ENCODE data around the gene CCDC78.
"Not testable (repeated sequence)": the region's sequence is repeated elsewhere in the genome, so short reads cannot be mapped to it uniquely, and the experiment has no call there.

CCDC78 gene

GRCh38 chr16:760545-761343 lies 34.5 kb upstream of the CCDC78 start, which contains the start of gene MSLN:
Gene MSLN (plus strand): TSS chr16:760734. CDS start chr16:762681, 1,947 bp downstream.
- no peak for DNase-seq

- no peak for DNase-seq
Observed at GRCh38 chr16:760065-760464, 33.8 kb upstream of the CCDC78 start.

GRCh38 chr16:759110-759910 lies 33.1 kb upstream of the CCDC78 start:
- DNase-seq, result no peak

- DNase-seq, result no peak
Observed at GRCh38 chr16:756428-756827, 30.2 kb upstream of the CCDC78 start.

- no peak for DNase-seq
Observed at GRCh38 chr16:754656-755055, 28.4 kb upstream of the CCDC78 start.

- DNase-seq, result not testable (repeated sequence)
Observed at GRCh38 chr16:754121-754607, 27.9 kb upstream of the CCDC78 start.

GRCh38 chr16:752007-752312 lies 25.7 kb upstream of the CCDC78 start:
- no peak for DNase-seq

- no peak for DNase-seq
Observed at GRCh38 chr16:751152-752006, 25.1 kb upstream of the CCDC78 start.

GRCh38 chr16:750485-750884 lies 24.2 kb upstream of the CCDC78 start:
- DNase-seq, result no peak

- DNase-seq, result no peak
Observed at GRCh38 chr16:749010-749409, 22.8 kb upstream of the CCDC78 start.

GRCh38 chr16:747978-748746 lies 21.9 kb upstream of the CCDC78 start:
- DNase-seq, result no peak

GRCh38 chr16:746637-747036 lies 20.4 kb upstream of the CCDC78 start:
- no peak for DNase-seq

GRCh38 chr16:745739-746138 lies 19.5 kb upstream of the CCDC78 start:
- DNase-seq, result no peak

GRCh38 chr16:743794-744500 lies 17.7 kb upstream of the CCDC78 start:
- no peak for DNase-seq

GRCh38 chr16:742894-743293 lies 16.7 kb upstream of the CCDC78 start:
- not testable (repeated sequence) for DNase-seq

- no peak for DNase-seq
Observed at GRCh38 chr16:741986-742629, 15.9 kb upstream of the CCDC78 start.

- peak; percentile 83 to 94 (median 86) for DNase-seq
Observed at GRCh38 chr16:740764-741505, 14.7 kb upstream of the CCDC78 start, which contains the start of gene CIAO3. Gene CIAO3 (minus strand): TSS chr16:740997. CDS start chr16:740985, 12 bp downstream.

GRCh38 chr16:740459-740763 lies 14.2 kb upstream of the CCDC78 start:
- no peak for DNase-seq

- no peak for DNase-seq
Observed at GRCh38 chr16:739560-740458, 13.6 kb upstream of the CCDC78 start.

Measured in T-helper 2 cell (primary cell).